ENCODE data around the gene ATOX1. TPM values are rescaled to one million over a fixed set of nuclear protein-coding genes. Genes with fewer than 3 reads are reported as not detected.

The ATOX1 gene
- total and polyA plus RNA-seq, 2 of the 8 experiments (the other 6 are each of a cell fraction or from before 2014, with no cell fraction given), result 79.9 to 232 TPM

- TF ChIP-seq SP2 (IDR thresholded peaks at IDR 0.05; ENCODE audit: low read length), result no peak
- no peak for TF ChIP-seq SAP30 (IDR thresholded peaks at IDR 0.05; ENCODE audit: insufficient read depth, insufficient replicate concordance, low read length)
- TF ChIP-seq SUZ12 (IDR thresholded peaks at IDR 0.05; ENCODE audit: low read length), result no peak
- no peak for TF ChIP-seq HDAC6 (IDR thresholded peaks at IDR 0.05; ENCODE audit: low read depth, low read length)
- no peak for TF ChIP-seq CTCF (IDR thresholded peaks at IDR 0.05; ENCODE audit: control extremely low read depth in 1 of 3, insufficient read depth in 1 of 3, low read depth in 1 of 3, low read length in 3 of 3)
- TF ChIP-seq JUND (IDR thresholded peaks at IDR 0.05; ENCODE audit: low read length), result no peak
- TF ChIP-seq CHD7 (IDR thresholded peaks at IDR 0.05; ENCODE audit: insufficient replicate concordance, low read length), result no peak
- no peak for TF ChIP-seq BCL11A (IDR thresholded peaks at IDR 0.05; ENCODE audit: low read depth in 2 of 2, low read length in 2 of 2)
Observed at GRCh38 chr5:151745071-151745705, 13.2 kb downstream of the ATOX1 start (continued).

All from H1 (cell line).